GM21529 (cell line): Measurements from ENCODE around the gene GALK1.
A peak's percentile ranks its signal among the peaks of the same experiment; 100 is the strongest.
"Not testable (repeated sequence)": the region's sequence is repeated elsewhere in the genome, so short reads cannot be mapped to it uniquely, and the experiment has no call there.

Experiments used
- ATAC-seq: cut with Tn5 transposase; IDR thresholded peaks from one replicate; pipeline ENCODE4 v1.9.1; 2021; ENCODE audit not compliant: unreplicated experiment

Gene GALK1

GRCh38 chr17:75784473-75785015, 19.6 kb upstream of the GALK1 start, which contains the start of gene UNK:
UNK (plus strand) TSS chr17:75784806; CDS start chr17:75784881, 75 bp downstream.
- ATAC-seq, result peak; percentile 58

DNA sequence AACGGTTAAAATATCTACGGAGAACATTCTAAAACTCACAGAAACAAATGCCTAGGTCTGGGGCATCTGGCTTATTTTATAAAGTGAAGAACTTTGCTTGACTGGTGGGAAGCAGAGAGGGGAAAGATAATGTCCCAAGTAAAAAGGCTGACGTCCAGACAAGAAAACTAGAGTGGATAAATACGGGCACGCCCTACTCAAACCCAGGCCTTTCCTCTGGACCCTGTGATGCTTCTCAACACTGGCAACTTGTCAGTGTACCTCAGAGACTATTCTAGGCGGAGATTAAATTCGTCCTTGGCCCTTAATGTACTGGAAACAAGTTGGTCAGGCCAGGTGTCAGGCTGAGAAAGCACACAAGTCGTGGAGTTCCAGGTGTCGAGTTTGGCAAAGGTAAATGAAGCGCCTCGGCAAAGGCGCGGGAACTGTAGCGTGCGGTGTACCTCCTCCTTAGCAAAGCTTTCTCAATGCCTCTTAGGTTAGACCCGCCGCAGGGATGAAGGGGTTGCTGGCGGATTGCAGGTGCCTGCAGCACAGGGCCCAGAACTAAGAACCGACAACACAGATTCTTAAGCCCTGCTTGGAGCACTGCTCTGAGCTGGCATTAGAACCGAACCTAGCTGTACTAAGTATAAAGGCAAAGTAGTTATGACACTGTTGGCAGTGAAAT, 18.9 kb upstream of the GALK1 start:
- peak; percentile 4 for ATAC-seq

DNA sequence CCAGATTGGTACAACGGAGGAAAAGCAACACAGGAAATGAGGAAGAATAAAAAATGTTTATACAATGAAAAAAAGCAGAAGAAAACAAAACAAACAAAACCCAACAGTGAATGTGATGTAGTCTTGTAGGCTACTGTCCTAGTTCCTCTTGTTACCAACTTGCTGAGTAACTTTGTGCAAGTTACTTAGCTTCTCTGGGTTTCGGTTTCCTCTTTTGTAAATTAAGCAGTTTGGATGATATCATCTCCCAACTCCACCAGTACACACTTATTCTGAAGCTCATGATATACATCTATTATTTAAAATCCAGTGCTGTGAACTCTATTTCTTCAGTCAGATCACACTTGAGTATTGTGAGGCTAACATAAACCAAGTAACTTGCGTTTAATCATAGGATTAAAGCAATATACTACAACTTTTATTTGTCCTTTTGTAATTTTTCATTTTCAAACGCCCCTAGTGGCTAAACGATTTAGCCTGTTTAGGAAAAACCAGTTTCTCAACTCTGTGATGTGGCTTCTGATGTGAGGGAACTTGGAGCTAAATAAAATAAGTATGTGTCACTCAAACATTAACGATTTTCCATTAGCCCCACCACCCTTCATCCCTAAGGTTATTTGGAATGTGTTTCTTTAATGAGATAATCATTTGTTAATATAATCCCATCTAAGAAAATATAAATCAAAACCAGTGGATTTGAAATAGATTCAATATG, 18.2 kb upstream of the GALK1 start:
- ATAC-seq, result no peak

- no peak for ATAC-seq
Measured at GRCh38 chr17:75779987-75780889, 15.2 kb upstream of the GALK1 start.

GRCh38 chr17:75779250-75779986, 14.4 kb upstream of the GALK1 start:
- ATAC-seq, result peak; percentile 64

DNA sequence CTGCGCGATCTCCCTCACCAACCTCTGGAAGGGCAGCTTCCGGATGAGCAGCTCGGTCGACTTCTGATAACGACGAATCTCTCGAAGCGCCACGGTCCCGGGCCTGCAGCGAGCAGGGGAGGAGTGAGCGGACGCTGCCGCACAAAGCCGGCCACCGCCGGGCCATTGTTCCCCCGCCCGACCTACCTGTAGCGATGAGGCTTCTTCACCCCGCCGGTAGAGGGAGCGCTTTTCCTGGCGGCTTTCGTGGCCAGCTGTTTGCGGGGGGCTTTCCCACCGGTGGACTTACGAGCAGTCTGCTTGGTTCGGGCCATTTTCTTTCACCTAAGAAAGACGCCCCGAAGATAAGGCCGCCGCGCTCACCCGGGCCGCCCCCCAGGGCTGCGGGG, 13.9 kb upstream of the GALK1 start:
- peak; percentile 5 for ATAC-seq

DNA sequence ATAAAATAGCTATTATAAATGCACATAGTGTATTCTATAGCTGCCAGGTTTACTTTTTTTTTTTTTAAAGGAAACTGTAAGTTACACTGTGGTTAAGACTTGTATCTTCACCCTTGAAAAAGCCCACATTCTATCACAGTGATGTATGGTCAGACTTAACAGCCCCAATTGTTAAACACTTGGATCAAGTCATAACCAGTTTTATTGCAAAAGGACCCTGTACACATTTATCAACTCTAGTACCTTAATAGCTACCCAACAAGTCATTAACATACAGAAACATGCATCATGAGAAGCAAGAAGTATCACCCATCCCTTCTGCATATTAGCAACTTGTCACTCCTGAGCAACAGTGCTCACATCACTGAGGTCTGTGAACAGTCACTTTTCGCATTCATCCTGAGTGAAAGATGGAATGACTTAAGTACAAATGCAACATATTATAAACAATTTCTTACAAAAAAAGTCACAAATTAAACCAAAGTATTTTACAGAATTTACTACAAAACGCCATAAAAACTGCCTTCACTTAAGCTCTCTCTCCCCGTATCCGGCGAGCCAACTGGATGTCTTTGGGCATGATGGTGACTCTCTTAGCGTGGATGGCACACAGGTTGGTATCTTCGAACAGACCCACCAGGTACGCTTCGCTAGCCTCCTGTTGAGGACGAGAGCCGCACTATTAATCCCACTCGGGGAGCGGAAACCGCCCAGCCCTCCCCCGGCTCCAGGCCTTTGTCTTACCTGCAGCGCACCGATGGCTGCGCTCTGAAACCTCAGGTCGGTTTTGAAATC, 13.3 kb upstream of the GALK1 start:
- ATAC-seq, result not testable (repeated sequence)

GRCh38 chr17:75777296-75777922, 12.4 kb upstream of the GALK1 start:
- ATAC-seq, result no peak

DNA sequence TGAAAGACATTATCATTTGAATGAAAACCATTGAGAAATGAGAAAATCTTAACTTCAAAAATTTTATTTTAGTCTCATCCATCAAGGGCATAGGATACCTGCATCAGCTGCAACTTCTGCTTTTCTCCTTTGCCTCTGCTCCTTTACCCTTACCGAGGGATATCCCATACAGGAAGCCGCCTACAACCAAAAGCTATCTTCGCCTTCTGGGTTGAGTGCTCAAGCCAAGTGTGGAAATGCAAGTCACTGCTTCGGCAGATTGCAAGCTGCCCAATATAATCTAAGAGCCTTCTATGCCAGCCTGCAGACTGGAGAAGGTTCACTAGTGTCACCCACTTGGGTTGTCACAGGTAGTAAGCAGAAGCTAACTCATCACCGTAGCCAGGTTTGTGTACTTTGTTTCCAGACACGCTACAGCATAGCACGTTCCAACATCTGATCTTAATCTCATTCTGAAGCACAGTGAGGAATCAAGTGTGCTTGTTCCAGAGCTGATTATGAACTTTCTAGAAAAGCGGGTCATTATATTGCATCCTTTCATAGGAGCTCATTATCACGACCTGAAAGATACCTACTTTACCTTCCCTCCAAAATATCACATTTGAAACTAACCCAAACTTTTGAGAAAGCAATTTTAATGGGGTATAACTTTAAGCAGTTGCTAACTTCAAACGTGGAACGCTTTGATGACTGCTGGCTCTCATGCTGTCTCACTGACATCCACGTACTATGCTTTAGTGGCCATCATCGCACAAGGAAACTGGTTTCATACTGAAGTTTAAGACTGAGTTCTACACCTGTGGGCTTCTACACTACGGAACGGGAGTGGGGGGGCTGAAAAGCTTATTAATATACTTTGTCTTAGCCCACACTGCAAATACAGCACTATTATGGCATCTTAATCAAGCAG, 11.6 kb upstream of the GALK1 start:
- ATAC-seq, result no peak

- ATAC-seq, result no peak
Measured at GRCh38 chr17:75774991-75775668, 10.1 kb upstream of the GALK1 start.

DNA sequence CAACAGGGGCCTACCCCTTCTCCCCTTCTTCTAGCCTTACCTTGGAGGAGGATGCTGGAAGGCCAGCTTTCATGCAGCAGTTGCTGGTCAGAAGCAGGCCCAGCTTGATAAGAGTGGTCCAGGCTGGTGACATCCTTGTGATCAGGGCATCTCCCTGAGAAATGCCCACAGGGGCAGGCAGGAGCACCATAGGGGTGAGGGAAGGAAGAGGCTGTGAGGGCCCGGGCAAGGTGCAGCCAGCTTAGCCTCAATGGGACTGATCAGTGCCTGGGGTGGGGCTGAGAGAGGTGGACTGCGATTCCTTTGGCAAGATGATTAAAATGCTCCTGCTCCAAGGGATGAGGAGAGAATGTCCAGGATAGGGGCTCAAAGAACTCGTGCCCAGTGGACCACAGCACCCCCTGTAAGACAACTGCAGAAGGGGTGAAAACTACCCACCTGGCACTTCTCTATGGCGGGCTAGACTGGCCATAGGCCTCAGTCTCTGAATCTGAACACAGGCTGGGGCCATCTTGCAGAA, 9.5 kb upstream of the GALK1 start:
- ATAC-seq, result no peak

GRCh38 chr17:75773808-75774470, 8.9 kb upstream of the GALK1 start:
- ATAC-seq, result no peak

GRCh38 chr17:75773121-75773807, 8.3 kb upstream of the GALK1 start:
- ATAC-seq, result no peak

DNA sequence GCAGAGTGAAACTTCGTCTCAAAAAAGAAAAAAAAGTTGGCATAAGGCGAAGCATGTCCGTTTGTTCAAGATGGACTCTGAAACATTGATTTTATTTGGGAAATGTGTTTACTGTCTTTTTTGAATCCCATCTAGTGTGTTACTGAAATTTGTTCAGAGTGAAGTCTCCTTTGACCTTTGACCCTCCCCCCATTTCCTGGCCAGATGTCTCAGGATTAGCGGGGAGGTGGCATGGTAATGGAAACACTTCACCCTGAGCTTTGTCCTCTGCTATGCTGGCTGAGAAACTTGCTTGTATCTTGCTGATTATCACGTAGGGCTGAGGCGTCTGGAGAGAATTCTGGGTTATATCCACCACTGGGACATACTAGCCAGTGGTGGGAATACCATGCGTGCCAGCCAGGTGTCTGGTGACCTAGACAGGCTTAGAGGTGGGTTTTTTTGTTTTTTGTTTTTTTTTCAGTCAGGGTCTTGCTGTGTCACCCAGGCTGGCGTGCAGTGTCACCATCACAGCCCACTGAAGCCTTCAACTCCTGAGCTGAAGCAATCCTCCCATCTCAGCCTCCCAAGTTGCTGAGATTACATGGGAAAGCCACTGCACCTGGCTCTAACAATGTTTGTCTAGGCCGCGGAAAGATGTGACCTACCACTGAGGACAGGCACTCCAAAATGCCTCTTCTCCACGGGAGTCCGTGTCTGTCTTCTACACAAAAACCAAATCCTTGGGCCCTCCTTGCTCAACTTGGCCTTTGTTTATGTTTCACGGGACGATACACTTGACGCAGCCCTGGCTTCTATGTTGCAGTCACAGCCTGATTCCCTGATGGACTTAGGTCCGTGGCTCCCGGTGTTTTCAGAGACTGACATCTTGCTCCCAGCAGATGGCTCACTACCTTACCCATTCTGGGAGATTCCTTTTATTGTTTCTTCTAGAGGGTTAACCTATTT, 6.6 kb upstream of the GALK1 start:
- no peak for ATAC-seq

DNA sequence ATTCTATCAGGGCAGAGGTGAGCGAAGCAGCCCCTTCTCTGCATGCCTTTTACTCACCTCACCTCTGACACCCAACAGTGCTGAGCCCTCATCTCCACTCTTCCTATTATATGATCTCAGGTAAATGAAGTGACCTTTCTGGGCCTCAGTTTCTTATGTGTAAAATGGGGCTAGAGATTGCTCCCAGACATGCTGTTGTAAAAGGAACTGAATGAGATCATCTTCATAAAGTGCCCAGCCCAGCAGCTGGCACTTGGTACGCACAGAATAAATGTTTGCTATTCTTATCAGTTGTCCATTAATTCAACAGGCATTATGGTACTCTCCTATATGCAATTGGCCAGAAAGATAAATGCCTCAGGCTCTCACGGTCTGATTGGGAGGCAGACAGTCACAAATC, 4.5 kb upstream of the GALK1 start:
- no peak for ATAC-seq
